GM19395 (cell line): ENCODE data around the gene MBOAT2.

ENCODE experiments used
- ATAC-seq: cut with Tn5 transposase; IDR thresholded peaks from one replicate; pipeline ENCODE4 v1.9.1; 2021; ENCODE audit warnings: mild to moderate bottlenecking, moderate library complexity; ENCODE audit not compliant: unreplicated experiment

MBOAT2 gene

DNA sequence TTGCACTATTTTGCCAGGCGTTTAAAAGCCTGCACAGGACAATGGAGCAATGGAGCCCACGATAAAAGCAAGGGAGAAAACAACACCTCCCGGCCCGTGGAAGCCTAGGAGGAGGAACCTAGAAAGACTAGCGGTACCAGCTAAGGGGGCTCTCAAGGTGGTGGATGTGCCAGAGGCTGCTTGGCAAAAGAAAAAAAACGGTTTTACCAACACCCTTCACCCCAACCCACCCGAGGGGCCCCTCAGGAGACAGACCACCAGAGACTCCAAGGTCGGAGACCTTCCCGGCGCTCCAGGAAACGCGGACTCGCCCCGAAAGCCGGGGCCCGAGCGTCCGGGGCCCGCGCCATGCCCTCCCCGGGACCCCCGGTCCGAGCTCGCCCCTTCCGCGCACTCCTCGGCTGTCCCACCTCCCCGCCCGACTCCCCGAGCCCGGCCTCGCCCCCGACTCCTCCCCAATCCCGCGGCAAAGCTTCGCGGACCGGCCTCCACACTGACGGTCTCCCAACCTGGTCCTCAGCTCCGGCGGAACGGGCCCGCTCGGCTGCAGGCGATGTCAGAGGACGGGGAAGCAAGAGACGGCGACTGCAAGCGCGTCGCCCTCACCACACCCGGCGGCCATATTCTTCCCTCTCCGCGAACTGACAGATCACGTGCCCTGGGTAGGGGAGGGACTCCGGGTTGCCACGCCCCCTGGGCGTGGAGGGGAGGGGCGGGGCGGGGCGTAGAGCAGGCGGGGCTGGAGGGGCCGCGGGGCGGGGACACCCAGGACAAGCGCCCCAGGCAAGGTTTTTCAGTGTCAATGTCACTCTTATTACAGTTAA lies 166.3 kb downstream of the MBOAT2 start, which contains the start of gene KIDINS220:
Gene KIDINS220, minus strand, starts transcription at position 643 of the 824 bp plus-strand sequence. CDS start 10,520 bp downstream, outside the sequence.
- peak; percentile 87 for ATAC-seq

DNA sequence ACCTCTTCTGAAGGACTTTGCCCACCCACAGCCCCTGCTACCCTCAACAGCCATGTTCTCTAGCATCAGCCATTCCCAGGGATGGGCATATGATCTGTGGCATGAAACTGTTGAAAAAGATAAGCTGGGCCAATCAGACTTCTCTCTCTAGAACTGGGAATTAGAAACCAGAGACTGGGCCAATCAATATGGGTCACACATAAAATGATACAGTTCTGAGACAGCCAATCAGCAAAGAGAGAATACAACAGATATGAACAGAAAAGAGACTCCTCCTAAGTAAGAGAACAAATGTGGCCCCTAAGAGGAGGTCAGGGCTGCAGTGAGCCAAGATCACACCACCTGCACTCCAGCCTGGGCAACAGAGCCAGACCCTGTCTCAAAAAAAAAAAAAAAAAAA lies 168.2 kb downstream of the MBOAT2 start:
- ATAC-seq = no peak

DNA sequence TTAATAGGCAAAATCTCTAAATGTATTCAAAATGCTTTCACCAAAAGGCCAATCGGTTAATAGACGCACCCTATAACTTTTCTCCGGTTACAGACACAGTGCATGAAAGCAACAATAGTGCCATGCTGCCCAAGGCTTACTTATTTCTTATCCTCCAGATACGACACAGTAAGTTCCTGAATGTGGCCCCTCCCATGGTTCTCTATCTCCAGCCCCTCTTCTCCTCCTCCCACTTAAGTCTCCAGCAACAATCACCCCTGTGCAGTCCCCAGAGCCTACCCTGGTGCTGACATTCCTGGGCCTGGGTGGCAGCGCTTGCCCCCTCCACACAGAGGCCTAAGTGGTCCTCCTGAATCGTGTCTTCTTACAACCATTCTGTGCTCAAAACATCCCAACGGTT lies 169.6 kb downstream of the MBOAT2 start:
- no peak for ATAC-seq

DNA sequence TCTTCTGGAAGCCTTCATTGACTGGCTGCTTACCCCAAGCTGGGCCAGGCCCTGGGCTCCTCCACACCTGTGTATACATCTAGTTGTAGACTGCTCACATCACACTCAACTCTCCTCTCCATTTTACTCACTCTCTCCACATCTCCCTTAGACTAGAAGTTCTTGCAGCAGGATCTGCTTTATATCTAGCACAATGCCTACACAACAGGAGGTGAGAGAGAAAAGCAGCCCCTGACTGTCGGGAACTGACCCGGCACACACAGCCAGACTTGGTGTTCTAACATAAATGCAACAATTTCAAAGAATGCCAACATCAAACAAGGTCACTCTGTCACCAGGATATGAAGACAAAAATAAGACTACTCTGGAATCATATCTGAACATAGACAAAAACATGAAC lies 172.0 kb downstream of the MBOAT2 start:
- no peak for ATAC-seq

DNA sequence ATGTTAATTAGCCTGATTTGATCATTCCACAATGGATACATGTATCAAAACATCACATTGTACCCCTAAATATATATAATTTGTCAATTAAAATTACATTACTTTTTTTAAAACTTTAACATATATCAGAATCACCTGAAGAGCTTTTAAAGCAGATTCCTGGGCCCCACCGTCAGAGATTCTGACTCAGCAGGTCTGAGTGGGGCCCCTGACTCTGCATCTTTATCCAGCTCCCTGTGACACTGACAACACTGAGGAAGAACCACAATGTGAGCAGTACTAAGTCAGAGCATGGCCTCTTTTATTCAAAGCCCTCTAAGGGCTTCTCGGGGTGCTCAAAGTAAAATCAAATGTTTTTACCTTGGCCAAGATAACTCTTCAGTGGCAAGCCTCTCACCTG lies 175.8 kb downstream of the MBOAT2 start:
- ATAC-seq = no peak

DNA sequence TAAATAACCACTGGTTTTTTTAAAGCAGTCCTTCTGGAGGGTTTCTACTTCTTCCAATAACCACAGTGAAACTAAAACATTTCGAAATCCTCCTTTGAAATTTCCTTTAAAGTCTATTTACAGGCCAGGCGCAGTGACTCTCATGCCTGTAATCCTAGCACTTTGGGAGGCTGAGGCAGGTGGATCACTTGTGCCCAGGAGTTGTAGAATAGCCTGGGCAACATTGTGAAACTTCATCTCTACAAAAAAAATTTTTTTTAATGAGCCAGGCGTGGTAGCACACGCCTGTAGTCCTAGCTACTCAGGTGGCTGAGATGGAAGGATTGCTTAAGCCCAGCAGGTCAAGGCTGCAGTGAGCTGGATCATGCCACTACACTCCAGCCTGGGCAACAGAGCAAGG lies 181.3 kb downstream of the MBOAT2 start:
- ATAC-seq = no peak

DNA sequence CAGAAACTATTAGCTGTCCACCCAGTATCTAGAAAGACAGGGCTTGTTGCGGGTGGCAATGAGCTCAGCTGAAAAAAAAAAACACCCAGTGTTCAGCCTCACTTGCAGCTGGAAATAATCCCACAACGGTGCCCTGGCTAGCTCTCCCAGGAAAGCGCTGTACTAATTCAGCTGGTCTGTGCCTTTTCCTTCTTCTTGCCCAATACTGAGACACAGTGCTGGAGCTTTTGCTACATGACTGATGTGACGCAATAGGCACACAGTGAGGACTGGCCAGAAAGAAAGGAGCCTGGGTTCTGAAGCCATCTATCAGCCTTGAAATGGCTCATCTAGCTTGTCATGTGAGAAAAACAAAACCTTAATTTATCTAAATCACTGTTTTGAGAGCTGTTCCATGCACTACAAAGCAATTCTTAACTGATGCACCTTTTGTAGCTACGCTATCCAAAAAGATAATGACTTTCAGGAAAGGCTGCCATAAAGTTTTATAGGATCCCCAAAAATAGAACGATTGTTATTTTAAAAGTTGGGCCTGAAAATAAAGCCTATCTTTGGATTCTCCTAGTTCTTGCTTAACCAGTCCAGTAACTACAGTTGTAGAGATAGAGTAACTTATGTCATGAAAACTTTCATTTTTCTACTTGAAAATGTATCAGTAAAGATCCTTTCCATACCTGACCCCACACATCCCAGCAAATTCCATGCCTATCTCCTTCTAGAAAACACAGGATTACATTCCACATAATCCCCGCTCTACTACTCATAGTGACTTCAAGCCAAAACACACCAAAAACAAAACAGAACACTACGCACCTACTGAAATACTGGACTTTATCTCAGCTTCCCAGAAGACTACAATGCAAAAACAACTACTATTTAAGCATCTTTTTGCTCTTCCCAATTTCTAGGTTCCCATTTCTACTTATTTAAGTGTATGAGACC lies 181.9 kb downstream of the MBOAT2 start:
- no peak for ATAC-seq

DNA sequence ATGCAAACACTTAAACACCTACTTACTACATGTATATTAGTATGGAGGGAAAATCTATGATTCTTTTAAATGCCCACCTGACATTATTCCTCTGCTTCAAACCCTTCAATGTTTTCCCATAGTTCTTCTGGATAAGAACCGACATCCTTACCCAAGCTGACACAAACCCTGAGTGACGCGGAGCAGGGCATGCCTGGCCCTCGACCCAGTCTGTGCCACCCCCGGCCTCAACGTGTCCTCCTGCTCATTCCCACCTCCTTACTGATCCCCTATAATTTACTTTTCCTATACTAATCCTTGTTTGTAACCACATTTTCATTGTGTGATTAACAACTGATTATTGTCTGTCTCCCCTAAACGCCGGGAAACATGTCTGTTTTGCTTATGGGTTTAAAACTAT lies 183.5 kb downstream of the MBOAT2 start:
- ATAC-seq = no peak

DNA sequence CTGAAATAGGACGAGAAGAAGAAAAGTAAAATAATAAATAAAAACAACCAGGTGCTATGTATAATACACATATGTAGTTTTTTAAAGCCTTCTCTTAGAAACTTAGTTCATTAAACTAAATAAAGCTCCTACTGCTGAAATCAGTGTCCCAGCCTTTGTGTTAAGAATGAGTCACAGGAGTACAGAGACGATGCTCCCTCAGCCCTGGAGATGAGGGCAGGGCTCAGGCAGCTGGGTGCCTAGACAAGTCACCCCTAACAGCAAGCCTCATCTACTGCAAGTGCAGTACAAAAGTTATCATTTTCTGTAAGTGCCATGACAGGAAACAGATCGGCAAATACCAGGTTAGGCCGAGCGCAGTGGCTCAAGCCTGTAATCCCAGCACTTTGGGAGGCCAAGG lies 184.3 kb downstream of the MBOAT2 start:
- ATAC-seq = no peak

DNA sequence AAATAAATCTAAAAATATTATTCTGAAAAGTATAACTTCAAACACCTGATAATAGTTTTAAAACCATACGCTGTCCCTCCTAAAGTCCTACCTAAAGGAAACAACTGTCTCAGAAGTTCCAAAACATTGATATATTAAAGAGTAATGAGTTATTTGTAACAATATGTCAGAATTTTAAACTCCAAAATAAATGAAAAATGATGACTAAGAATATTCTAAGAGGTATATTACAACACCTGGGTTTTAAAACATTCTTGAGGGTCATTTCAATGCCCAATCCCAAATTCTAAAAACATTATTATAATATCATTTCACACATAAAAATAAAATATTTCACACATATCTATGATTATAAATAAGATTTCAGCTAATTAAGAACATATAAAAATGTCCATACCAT lies 186.3 kb downstream of the MBOAT2 start:
- ATAC-seq = no peak

DNA sequence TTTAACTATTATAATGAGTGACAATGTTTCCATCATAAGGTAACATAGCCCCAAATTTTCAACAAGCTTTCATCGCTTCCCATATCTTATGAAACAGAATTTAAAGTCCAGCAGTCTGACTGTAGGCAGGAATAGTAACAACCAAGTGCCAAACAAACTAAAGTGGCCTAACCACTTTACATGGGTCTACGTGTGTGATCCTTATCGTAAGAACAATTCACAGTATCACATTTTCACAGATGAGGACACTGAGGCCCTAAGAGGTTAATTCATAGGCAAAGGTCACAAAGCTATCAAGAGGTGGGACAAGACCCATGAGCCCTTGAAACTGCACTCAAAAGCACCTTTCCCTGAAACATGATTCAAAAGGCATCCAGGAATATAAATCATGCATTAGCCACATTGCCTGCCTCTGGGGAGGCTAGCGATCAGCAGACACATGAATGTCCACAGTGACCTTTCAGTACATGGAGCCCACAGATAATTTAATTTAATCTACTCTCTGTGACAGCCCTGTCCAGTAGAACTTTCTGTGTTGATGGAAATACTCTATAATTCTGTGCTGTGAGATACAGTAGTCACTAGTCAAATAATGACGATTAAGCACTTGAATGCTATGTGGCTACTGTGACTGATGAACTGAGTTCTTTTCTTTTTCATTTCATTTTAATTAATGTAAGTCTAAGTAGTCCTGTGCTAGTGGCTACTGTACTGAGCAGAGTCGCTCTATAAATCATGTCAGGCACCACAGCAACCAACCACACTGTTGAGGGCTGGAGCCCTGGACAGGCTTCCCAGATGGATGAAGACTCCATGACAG lies 196.4 kb downstream of the MBOAT2 start:
- ATAC-seq = no peak

DNA sequence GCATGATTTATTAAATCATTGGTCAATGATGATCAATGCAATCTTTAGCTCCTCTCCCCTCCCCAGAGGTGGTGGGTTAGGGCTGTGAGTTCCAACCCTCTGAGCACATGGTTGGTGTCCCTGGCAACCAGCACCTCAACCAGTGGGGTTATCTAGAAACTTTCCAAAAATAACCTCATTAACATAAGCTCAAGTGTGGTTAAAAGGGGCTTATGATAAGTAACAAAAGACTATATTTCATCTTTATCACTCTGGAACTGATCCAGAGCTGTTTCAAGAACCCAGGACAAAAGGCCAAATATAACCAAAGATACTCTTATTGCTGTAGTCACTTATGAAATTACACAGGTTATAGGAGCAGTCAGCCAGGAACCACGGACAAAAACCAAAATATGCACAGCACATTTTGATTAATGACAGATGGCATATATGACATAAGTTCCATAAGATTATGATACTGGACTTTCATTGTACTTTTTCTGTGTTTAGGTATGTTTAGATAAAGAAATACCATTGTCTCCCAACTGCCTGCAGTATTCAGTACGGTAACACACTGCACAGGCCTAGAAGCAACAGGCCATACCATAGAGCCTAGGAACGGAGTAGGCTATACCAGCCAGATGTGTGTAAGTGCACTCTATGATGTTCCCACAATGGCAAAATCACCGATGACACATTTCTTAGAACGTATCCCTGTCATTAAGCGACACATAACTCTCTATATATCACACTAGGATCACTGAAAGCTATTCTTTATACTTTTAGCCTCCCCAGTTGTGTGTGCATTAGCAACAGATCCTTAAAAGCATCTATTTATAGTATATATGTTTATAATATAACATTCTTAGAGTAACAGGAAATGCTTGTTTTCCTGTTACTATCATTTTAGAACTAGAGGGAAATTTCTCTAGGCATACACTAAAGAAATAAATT lies 197.9 kb downstream of the MBOAT2 start:
- no peak for ATAC-seq

DNA sequence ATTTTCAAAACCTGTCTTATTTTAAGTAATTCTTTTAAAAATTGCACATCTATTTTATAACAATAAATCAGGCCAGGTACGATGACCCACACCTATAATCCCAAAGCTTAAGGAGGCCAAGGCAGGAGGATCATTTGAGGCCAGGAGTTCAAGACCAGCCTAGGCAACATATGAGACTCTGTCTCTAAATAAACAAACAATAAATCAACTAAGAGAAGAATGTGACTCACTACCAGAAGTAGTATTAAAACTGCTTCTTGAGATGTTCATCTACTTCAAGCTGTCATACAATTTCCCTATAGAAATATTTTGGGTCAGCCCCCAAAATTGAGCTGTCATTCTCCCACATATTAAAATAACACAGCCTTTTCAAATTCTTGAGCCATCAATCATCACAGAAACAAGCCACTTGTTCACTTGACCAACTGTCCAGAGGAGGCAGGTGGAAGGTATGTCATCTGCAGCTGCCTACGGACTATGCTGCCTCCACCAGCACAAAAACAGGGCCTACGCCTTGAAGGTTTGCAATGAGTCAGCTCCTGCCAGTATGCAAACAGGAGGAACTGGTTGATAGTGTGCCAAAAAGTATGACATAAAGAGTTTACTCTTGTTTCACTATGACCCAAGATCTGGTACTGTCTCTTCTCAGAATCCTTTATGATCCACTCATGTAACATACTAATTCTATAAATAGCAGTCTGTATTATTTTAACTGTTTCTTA lies 199.7 kb downstream of the MBOAT2 start:
- ATAC-seq = peak; percentile 99

DNA sequence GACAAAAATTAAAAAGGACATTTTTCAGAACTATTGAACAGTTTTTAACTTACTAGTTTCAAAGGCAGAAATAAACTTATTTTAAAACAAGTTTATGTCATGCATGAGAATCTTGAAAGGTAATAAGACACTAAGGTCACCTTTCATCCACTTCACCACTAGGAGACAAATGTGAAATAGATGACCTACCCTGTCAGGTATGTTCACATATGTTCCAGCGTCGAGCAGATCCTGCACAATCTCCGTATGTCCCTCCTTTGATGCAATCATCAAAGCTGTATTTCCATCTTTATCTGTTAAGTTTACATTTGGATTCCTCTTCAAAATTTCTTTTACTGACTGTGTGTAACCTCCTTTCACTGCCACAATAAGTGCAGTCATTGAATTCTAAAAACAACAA lies 200.7 kb downstream of the MBOAT2 start:
- no peak for ATAC-seq
